CD4-positive, alpha-beta T cell treated with Interleukin-12 subunit alpha and Interleukin-12 subunit beta, for 1 hour (primary cell): ENCODE measurements around the gene CAMSAP1.
"Not testable (repeated sequence)": the region's sequence is repeated elsewhere in the genome, so short reads cannot be mapped to it uniquely, and the experiment has no call there.

Experiments
- DNase-seq: peaks from one replicate; pipeline ENCODE4 v3.0.0-alpha.2; 2020

Gene CAMSAP1

DNA sequence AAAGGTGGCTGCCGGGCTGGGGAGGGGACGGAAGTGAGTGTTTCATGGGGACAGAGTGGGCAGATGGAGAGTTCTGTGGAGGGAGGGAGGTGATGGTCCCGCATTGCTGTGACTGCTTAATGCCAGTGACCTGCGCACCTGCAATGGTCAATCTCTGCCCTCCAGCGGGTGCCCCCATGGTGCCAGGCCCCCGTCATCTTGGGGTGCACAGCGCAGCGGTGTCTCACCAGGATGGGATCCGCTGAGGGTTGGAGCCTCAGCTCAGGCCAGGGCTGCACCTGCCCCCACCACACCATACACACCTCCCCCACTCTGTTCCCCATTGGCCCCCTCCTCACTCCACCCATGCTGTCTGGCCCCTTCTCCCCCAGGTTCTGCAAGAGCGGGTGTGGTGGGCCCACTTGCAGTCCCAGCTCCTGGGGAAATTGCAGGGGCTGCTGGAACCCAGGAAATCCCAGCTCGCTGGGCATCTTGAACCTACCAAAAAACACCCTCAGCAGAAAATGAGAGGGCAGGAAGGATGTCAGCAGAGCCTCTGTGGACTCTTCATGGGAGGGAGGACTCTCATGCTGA lies 12.1 kb upstream of the CAMSAP1 start:
- no peak for DNase-seq

DNA sequence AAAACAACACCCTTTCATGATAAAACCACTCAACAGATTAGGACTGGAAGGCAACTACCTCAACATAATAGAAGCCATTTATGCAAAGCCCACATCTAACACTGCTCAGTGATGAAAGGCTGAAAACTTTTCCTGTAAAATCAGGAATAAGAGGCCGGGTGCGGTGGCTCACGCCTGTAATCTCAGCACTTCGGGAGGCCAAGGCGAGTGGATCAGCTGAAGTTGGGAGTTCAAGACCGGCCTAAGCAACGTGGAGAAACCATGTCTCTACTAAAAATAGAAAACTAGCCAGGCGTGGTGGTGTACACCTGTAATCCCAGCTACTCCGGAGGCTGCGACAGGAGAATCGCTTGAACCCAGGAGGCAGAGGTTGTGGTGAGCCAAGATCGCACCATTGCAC lies 8.9 kb upstream of the CAMSAP1 start:
- not testable (repeated sequence) for DNase-seq

DNA sequence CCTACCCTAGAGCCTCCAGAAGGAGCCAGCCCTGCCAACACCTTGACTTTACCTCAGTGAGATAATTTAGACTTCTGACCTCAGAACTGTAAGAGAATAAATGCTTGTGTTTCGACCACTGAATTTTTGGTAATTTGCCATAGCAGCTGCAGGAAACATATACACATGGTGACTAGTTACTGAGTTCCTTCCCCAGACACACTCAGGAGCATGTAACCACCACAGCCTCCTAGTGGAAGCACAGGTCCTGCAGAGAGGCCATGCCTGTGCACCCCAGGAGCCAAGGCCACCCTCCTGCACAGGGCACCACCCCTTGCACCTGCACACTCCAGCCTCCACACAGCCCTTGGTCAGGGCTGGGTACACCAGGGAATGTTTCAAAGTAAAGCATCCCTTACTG lies 7.6 kb upstream of the CAMSAP1 start:
- no peak for DNase-seq

DNA sequence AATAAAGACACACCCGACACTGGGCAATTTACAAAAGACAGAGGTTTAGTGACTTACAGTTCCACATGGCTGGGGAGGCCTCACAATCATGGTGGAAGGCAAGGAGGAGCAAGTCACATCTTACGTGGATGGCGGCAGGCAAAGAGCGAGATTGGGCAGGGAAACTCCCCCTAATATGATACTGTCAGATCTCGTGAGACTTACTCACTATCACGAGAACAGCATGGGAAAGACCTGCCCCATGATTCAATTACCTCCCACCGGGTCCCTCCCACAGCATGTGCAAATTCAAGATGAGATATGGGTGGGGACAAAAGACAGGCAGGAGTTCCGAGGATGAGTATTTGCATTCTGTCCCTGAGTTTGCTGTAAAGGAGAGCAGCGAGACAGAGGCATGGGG lies 3.9 kb upstream of the CAMSAP1 start:
- DNase-seq = not testable (repeated sequence)

DNA sequence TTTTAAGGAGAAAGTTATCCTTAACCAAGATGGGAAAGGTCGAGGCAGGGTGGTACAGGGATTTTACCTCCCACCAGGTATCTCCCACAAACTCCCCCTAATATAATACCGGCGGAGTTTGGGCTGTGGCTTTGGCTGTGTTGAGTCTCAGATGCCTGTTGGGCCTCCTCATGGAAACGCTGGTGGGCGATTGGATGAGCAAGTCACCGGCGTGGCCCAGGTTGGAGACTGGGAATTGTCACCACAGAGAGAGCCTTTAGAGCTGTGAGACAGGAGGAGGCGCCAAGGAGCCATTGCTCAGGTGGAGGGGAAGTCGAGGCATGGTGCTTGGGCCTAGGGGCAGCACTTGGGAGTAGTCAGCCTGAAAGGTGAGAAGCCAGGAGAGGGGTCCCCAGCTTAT lies 3.4 kb upstream of the CAMSAP1 start:
- no peak for DNase-seq

DNA sequence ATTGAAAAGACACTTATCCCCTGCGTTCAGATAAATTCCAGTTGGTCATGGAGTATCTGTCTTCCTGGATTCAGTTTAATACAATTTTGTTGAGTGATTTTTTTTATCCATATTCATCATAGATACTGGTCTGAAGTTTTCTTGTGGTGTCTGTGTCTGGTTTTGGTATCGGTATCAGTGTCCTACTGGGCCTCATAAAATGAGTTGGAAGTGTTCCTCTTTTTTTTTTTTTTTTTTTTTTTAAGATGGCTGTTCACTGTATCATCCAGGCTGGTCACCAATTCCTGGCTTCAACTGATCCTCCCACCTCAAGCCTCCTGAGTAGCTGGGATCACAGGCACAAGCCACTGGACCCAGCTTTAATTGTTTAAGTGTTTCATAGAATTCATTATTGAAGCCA lies 2.9 kb upstream of the CAMSAP1 start:
- no peak for DNase-seq

DNA sequence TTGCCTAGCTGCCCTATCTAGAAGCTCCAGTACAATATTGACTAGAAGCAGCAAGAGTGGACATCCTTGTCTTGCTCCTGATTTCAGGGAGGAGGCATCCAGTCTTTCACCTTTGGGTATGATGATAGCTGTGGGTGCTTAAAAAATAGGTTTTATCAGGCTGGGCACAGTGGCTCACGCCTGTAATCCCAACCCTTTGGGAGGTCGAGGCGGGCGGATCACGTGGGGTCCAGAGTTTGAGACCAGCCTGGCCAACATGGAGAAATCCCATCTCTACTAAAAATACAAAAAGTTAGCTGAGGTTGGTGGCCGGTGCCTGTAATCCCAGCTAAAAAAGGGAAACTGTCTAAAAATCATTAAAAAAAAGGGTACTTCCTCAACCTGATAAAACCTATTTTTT lies 2.0 kb upstream of the CAMSAP1 start:
- no peak for DNase-seq

DNA sequence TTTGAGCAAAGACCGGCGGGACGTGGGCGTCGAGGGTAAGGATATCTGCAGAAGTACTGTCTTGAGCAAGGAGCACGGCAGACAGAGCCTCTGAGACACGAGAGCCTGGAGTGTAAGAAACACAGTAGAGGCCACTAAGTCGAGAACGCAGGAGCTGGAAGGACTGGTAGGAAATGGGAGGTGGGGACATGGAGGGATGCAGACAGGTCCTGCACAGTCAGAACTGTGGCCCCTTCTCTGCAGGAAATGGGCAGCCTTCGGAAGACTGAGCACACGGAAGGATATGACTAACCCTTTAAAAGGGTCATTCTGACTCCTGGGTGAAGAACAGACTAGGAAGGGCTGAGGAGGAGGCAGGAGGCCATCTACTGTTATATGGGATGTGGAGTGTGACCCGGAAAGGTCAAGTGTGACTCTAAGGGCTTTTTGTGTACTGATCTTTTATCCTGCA lies 1.4 kb upstream of the CAMSAP1 start:
- DNase-seq = no peak

DNA sequence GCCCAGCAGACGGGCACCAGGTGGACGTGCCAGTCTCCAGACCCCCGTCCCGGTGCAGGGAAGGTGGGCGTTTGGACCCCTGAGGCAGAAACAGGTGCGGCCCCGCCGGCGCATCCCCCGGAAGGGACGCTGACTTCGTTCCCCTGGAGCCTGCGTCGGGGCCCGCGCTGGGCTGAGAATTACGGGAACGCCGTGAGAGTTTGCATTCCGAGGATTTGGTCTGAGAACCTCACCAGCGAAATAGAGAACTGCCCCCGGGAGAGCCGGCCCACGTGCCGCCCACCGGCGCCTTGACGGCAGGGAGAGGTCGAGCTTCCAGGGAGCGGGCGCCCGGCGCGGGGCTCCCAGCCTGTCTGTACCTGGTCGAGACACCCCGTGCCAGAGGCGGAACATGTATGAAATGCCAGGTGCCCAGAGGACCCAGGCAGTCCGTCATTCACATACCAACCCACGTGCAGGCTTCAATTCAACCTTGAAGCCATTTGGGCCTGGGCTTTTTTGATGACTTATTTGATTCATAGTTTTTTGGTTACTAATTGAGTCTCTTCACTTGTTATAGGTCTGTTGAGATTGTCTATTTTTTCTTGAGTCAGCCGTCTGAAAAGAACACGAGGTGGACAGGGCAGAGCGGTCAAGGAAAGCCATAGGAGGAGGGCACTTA lies 877 bp upstream of the CAMSAP1 start:
- no peak for DNase-seq

DNA sequence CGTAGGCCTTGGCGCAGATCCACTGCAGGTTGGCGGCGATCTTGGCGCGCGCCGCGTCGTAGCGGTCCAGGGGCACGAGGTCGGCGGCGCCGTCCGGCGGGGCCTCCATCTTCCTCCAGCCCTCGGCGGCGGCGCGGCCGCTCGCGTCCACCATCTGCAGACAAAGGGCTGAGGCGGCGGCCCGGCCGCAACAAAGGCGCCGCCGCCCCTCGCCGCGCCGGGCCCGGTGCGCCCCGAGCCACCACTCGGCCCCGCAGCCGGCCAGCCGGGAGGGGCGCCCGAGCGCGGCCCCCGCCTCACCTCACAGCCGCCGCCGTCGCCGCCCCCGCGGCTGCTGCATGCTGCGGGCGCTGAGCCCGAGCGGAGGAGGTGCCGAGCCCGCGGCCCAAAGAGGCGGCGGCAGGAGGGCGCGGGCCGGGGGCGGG lies 328 bp downstream of the CAMSAP1 start:
- no peak for DNase-seq

DNA sequence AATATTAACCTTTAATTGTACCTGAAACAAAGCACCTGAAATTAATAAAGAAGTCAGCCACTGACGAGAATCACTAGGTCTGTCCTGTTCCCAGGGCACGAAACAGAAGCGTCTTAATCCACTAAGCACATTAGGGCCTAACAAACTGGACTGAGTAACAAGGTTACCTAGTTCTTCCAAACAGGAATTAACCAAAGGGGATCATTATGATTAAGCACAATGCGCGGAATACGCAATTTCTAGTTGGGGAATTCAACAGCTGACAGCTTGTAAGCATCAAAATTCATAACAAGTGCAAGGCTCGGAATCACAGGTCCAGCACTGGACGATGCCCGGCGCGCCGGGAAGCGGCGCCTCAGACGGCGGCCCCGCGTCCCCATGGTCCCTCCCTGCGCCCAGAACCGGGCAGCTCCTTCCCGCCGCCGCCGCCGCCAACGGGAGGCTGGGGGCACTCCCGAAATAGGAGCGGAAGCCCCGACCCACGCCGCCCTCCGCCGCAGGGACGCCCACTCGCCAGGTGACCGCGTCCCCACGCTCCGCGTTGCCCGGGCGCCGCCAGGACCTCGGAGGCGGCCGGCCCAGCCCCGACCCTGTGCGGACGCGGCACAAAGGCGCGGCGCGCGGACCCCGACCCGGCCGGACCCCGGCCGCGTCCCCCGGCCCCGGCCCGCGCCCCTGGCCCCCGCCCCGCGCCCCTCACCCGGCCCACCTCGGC lies 898 bp downstream of the CAMSAP1 start:
- DNase-seq = no peak

DNA sequence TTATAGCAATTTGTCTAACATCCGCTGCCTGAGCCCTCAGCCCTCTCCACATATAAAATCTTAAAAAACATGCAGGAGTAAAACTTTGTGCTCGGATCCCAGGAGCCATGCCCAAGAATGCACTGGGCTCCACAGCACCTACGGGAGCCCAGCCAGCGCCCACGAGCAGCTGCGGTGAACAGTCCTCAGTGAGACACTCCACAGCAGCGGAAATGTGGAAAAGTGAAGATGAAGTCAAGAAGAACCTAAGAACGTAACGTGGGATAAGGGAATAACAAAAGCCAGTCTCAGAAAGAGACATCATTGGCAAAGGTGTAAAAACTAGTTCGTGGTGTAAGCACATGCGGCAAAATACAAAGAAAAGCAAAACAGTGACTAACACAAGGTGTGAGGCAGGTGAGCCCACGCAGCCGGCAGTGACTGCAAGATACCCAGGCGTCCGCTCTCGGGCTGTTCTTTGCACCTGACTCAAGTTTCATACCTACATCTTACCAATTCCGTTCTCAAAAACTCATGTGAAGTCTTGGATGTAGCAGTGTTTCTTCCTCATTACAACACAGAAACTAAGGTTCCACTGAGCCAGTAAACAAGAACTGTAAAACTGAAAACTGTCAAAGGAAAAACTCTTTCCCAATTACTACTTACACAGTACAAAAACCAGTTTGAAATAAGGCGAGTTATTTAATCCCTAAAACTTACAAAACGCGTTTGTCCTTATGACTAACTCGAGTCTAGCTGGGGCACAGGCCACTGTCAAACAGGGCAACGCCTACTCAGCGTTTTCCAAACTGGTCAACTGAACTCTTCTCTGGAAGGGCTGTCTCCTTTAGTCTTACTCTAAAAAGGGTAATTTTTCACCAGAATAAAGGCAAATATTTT lies 1.7 kb downstream of the CAMSAP1 start:
- DNase-seq = peak; percentile 36

DNA sequence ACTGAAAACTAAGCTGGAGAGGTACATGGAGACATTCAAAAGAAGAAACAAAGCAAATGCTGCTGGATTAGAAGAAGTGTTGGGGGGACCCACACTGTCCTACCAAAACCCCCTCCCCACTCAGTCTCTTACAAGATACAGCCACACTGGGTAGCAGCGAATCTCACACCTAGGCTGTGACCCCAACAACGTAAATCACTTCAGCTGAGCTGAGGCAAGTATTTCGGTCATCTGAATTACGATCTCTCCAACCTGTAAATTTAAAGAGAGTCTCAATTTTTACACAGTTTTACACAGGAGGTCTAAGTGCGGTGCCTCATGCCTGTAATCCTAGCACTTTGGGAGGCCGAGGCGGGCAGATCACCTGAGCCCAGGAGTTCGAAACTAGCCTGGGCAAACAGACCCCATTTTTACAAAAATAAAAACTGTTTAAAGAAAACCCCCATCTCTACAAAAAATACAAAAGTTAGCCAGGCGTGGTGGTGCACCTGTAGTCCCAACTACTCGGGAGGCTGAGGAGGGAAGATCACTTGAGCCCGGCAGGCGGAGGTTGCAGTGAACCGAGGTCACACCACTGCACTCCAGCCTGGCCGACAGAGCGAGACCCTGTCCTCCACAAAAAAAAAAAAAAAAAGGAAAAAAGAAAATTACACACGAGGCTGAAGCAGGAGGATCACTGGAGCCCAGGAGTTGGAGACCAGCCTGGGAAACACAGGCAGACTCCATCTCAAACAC lies 3.4 kb downstream of the CAMSAP1 start:
- no peak for DNase-seq

DNA sequence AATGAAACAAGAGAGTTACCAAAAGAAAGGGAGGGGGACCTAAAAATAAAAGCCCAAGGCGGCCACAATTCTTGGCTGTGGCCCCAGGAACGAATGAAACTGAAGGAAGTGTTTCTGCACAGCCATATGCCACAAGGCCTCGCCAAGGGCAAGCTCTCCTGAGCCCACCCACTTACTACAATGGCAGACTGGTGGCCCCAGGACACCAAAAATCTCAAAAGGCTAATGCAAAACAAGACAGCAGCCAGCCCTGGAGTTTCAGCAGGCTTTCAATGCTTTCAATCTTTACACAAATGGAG lies 4.0 kb downstream of the CAMSAP1 start:
- DNase-seq = no peak

DNA sequence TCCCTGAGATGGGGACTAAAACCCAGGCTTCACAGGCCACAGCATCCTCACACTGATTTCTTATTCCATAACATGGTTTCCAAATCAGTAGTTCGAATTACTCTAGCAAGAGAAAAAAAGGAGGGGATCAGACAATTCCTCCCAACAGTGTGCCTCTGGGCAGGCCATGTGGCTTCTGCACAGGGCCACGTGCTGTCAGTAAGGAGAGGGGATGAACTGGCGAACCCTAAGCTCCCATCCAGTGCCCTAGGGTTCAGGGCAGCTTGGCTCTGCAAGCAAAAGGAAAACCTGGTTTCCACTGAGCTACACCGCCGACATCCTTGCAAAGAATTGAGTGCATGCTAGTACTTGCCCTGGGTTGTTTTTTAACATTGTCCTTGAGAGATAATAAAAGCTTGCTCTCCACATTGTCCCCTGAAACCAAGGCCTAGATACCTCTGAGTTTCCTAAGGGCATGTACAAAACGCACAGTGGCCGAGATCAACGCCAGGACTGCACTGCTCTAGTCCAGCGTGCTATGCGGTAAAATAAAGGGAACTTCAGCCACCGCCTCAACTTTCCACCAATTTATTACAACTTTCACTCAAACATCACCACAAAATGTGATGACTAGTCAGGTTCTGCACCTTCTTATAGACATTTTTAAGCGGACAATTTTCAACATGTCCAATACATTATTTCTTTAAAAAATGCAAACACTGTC lies 4.5 kb downstream of the CAMSAP1 start:
- no peak for DNase-seq

DNA sequence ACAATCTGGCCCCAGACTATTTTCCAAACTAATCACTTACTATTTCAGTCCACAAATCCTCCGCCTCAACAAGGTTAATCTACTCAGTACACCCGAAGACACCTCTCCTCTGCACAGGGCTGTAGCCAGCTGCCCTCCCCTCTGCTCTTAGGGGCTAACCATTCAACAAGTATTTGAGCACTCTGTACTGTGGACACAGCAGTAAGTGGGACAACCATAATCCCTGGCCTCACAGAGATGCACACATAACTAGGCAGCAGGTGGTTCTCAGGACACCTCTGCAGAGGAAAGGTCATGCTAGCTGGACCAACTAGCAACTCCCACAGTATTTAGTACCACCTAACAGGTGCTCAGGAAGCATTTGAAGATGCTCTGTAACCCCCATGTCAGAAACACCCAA lies 5.5 kb downstream of the CAMSAP1 start:
- DNase-seq = no peak

DNA sequence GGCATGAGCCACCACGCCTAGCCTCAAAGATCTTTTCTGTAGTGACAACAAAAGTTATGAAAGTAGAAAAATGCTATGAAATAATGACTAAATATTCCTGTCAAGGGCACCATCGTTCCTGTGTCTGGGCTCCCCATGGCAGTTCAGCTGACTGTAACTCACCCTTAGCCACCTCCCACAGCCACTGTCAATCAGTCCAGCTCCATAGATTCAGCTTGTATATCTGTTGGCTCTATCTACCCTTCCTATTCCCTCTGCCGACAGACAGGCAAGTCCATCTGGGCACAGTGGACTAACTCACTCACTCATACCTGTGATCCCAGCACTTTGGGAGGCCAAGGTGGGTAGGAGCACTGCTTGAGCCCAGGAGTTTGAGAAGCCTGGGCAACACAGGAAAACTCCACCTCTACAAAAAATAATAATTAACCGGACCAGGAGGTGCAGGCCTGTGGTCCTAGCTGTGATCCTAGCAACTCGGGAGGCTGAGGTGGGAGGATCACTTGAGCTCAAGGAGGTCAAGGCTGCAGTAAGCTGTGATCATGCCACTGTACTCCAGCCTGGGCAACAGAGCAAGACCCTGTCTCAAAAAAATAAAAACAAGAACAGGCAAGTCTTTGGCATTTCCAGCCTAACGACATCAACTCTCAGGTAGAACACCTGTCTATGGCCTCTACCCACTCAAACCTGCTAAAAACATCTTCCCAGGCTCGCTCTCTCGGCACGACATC lies 6.2 kb downstream of the CAMSAP1 start:
- no peak for DNase-seq

DNA sequence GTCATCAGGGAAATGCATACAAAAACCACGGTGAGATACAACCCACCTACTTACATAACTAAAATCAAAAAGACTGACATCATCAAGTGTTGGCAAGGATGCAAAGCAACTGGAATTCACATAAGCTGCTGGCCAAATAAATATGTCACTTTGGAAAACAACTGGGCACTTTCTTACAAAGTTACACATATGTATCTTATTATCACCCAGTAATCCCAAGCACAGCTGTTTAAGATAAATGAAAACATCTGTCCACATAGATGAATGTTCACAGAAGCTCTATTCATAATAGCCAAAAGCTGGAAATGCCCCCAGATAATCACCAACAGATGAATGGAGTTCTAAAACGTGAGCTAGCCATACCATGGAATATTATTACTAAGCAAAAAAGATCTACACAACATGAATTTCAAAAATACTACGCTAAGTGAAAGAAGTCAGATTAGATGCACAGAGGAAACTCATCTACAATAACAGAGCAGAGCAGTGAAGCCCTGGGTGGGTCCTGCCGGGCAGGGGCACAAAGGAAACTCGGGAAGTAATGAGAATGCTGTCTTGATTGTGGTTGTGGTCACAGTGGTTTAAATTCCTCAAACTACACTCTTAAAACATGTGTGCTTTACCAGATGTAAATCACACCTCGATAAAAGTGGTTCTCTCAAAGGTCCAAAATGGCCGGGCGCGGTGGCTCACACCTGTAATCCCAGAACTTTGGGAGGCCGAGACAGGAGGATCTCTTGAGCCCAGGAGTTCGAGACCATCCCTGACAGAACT lies 8.5 kb downstream of the CAMSAP1 start:
- no peak for DNase-seq

DNA sequence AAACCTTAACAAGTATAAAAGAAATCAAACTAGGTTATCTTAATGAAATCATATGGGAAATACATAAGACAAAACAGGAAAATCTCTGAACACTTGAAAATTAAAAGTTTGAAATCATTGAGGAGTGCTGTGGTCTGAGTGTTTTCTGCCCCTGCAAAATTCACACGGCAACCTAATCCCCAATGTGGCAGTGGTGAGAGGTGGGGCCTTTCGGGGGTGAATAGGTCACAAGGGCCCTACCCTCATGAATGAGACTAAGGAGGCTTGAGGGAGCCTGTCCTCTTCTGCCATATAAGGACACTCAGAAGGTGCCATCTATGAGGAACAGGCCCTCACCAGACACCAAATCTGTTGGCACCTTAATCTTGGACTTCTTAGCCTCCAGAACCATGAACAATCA lies 10.7 kb downstream of the CAMSAP1 start:
- no peak for DNase-seq

DNA sequence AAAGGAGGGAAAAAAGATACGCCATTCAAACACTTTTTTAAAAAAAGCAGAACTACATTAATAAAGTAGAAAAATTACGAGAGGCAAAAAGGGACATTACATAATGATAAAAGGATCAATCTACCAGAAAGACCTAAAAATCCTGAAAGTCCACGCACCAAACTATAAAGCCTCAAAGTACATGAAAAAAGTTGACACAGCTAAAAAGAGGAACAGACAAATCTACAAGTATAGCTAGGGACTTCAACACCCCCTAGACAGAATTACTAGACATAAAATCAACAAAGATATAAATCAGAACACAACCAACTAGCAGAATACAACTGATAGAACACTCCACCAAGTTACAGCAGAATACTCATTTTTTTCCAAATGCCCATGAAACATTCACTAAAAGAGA lies 11.1 kb downstream of the CAMSAP1 start:
- no peak for DNase-seq
